ENCODE measurements around the gene KCTD5. TPM values are rescaled to one million over a fixed set of nuclear protein-coding genes. Genes with fewer than 3 reads are reported as not detected.
"Not testable (repeated sequence)": the region's sequence is repeated elsewhere in the genome, so short reads cannot be mapped to it uniquely, and the experiment has no call there.

KCTD5 gene
- total RNA-seq, 1 donor from 2014 or later, result 27.3 TPM

GRCh38 chr16:2686912-2687507 is 4.7 kb downstream of the KCTD5 start:
- Mint-ChIP-seq H3K9me3 (ENCODE audit: low read depth) (no peaks in the 10 kb centered on the region), H3K36me3 (ENCODE audit: low read depth) (no peaks in the 10 kb centered on the region), H3K27me3 (ENCODE audit: low read depth) (no peaks in the 10 kb centered on the region), H3K4me1 (ENCODE audit: low read depth) (peaks cover 11% of the 10 kb centered on the region), H3K4me3 (ENCODE audit: unreplicated experiment) (no peak overlapping the region), H3K27ac (ENCODE audit: unreplicated experiment) (no peak overlapping the region)
- no peak for DNase-seq (ENCODE audit: low spot score)
- TF ChIP-seq CTCF (IDR thresholded peaks at IDR 0.05), result no peak

DNA sequence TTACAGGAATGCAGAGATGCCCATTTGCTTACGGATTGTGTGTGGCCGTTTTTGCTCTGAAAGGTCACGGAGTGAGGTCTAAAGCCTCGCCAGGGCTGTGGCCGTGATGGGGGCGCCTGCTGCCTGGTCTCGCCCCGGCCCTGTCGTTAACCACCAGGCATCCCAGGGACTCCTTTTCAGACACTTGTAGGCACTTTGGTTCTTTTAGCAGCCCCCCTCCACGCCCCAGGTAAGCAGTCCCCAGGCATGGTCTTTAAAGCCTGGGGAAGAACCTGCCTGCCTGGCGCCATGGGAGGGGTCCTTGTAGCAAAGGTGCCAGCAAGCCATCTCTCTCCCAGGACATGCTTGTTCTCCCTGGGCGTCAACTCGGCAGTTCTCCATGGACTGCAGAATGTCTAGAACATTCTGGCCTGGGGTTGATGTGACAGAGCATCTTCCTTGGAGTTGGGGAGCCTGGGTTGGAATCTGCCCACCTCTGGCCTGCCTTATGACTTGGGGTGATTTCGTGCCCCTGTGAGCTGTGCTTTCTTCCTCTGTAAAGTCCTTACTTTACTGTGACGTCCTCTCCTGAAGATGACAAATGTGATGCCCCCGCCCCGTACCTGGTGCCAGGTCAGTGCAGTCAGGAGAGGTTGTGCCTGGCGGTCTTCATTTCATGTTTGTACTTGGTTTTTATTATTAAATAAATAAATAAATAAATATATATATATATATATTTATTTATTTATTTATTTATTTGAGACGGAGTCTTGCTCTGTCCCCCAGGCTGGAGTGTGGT is 5.4 kb downstream of the KCTD5 start:
- no peak for TF ChIP-seq CTCF (IDR thresholded peaks at IDR 0.05)
- DNase-seq (ENCODE audit: low spot score), result no peak
- no peaks in the 10 kb centered on the region for H3K9me3 Mint-ChIP-seq (ENCODE audit: low read depth)
- H3K27me3 Mint-ChIP-seq (ENCODE audit: low read depth), result no peaks in the 10 kb centered on the region
- no peak overlapping the region for H3K27ac Mint-ChIP-seq (ENCODE audit: unreplicated experiment)
- no peaks in the 10 kb centered on the region for H3K36me3 Mint-ChIP-seq (ENCODE audit: low read depth)
- H3K4me1 Mint-ChIP-seq (ENCODE audit: low read depth), result peaks cover 8% of the 10 kb centered on the region
- no peak overlapping the region for H3K4me3 Mint-ChIP-seq (ENCODE audit: unreplicated experiment)

DNA sequence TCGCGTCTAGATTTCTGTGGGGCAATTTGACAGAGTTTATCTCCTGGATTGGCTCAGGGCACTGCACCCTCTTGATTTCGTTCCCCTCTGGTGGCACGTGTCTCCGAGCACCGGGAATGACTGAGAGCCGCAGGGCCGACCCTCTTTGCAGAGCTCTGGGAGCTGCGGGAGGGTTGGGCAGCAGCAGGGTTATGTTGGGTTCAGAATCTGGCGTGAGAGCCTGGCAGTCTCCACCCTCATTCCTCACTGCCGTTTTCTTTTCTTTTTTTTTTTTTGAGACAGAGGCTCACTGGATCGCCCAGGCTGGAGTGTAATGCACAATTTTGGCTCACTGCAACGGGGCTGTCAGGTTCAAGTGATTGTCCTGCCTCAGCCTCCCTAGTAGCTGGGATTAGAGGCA is 7.1 kb downstream of the KCTD5 start:
- H3K4me3 Mint-ChIP-seq (ENCODE audit: unreplicated experiment); H3K27me3 Mint-ChIP-seq (ENCODE audit: low read depth); DNase-seq (ENCODE audit: low spot score); H3K27ac Mint-ChIP-seq (ENCODE audit: unreplicated experiment); H3K9me3 Mint-ChIP-seq (ENCODE audit: low read depth); H3K36me3 Mint-ChIP-seq (ENCODE audit: low read depth); H3K4me1 Mint-ChIP-seq (ENCODE audit: low read depth): not testable (repeated sequence)

DNA sequence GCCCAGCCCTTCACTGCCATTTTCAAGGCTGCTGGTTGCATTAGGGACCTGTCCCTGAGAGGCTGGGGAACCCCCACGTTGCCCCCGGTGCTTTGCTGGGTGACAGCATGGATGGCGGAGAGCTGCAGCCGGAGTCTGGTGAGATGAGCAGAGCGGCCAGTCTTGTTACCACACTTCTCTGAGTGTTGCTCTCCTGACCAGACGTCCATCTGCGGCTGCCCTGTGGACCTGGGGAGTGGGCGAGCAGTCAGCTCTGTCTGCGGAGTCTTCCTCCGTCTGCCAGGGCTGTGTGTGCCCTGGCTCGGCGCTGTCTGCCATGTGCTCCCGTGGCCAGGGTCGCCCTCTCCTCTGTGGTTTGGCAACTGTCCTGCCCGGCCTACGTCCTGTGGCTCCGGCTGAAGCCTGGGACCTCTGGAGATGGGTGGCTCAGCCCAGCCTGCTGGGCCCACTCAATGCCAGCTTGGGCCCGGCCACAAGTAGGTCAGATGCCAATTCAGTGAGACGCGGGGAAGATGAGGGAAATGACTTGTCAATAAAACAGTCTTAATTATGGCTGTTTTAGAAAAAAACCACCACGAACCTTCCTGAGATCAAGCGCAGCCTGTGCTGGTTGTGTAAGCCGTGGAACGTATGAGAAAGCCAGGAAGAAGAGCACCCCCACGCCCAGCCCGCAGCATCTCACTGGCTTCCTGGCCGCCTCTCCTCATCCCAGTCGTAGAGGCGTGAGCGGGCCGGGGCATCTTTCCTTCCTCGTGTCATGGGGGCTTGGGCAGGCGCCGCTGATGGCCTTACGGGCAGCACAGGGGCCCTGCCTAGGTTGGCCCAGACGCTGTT is 7.9 kb downstream of the KCTD5 start:
- H3K36me3 Mint-ChIP-seq (ENCODE audit: low read depth), result no peaks in the 10 kb centered on the region
- no peaks in the 10 kb centered on the region for H3K27me3 Mint-ChIP-seq (ENCODE audit: low read depth)
- no peak overlapping the region for H3K27ac Mint-ChIP-seq (ENCODE audit: unreplicated experiment)
- no peaks in the 10 kb centered on the region for H3K9me3 Mint-ChIP-seq (ENCODE audit: low read depth)
- no peak for TF ChIP-seq CTCF (IDR thresholded peaks at IDR 0.05)
- peak; percentile 87 for DNase-seq (ENCODE audit: low spot score)
- H3K4me1 Mint-ChIP-seq (ENCODE audit: low read depth), result no peaks in the 10 kb centered on the region
- H3K4me3 Mint-ChIP-seq (ENCODE audit: unreplicated experiment), result no peak overlapping the region

- H3K9me3 Mint-ChIP-seq (ENCODE audit: low read depth), result no peaks in the 10 kb centered on the region
- H3K27me3 Mint-ChIP-seq (ENCODE audit: low read depth), result no peaks in the 10 kb centered on the region
- no peak for TF ChIP-seq CTCF (IDR thresholded peaks at IDR 0.05)
- DNase-seq (ENCODE audit: low spot score), result peak; percentile 63
- no peaks in the 10 kb centered on the region for H3K4me1 Mint-ChIP-seq (ENCODE audit: low read depth)
- no peak overlapping the region for H3K4me3 Mint-ChIP-seq (ENCODE audit: unreplicated experiment)
- no peaks in the 10 kb centered on the region for H3K36me3 Mint-ChIP-seq (ENCODE audit: low read depth)
- no peak overlapping the region for H3K27ac Mint-ChIP-seq (ENCODE audit: unreplicated experiment)
These were observed 8.5 kb downstream of the KCTD5 start for GRCh38 chr16:2690852-2691251.
